ENCODE measurements around the gene CSRP1. TPM values are rescaled to one million over a fixed set of nuclear protein-coding genes. Genes with fewer than 3 reads are reported as not detected.

CSRP1 gene
- total and polyA plus RNA-seq, 4 donors: 143 to 278 (median 227) TPM

DNA sequence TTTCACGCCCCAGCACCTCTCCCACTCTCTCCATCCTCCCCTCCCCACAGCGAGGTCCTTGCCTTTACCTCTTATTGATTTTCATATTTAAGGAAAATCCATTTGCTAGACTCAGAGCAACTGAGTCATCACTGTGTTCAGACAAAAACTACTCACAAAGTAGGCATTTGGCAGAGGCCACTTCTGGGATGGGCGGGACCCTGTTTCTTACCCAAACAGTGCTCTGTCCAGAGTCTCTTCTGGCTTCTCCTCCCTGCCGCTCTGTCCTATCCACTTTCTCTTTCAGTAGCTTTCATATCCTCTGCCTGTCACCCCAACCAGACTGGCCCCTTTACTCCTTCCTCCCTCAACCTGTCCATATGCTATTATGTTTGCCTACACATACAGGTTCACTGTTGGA is 29.6 kb upstream of the CSRP1 start:
- DNase-seq (no peak), ATAC-seq (ENCODE audit: insufficient read depth, low FRiP score) (no peak)
- Histone ChIP-seq H3K4me1 (ENCODE audit: control insufficient read depth in 5 of 5, insufficient read depth in 5 of 5, low read length in 5 of 5) (peaks cover 0 to 50% (median 9%) of the 10 kb centered on the region in 5 donors), H3K27ac (ENCODE audit: low read depth in 1 of 2, low read length in 1 of 2) (peak overlapping the region in 1 of 2 donors; percentile 54), H3K9ac (ENCODE audit: insufficient read depth in 1 of 2, low read length in 2 of 2) (no peak overlapping the region), H3K4me3 (no peak overlapping the region), H3K36me3 (ENCODE audit: control insufficient read depth in 4 of 4, insufficient read depth in 4 of 4, low read length in 4 of 4) (no peaks in the 10 kb centered on the region), H3K9me3 (ENCODE audit: control insufficient read depth in 4 of 4, insufficient read depth in 3 of 4, low read length in 3 of 4) (no peaks in the 10 kb centered on the region), H3K27me3 (ENCODE audit: control insufficient read depth in 3 of 3, insufficient read depth in 3 of 3, low read length in 2 of 3) (peaks cover 0 to 17% (median 6%) of the 10 kb centered on the region in 3 donors)
- WGBS, 2 donors: 67 to 82% methylated on average over 4 of the region's 4 CpGs
- TF ChIP-seq, protein P1, sequence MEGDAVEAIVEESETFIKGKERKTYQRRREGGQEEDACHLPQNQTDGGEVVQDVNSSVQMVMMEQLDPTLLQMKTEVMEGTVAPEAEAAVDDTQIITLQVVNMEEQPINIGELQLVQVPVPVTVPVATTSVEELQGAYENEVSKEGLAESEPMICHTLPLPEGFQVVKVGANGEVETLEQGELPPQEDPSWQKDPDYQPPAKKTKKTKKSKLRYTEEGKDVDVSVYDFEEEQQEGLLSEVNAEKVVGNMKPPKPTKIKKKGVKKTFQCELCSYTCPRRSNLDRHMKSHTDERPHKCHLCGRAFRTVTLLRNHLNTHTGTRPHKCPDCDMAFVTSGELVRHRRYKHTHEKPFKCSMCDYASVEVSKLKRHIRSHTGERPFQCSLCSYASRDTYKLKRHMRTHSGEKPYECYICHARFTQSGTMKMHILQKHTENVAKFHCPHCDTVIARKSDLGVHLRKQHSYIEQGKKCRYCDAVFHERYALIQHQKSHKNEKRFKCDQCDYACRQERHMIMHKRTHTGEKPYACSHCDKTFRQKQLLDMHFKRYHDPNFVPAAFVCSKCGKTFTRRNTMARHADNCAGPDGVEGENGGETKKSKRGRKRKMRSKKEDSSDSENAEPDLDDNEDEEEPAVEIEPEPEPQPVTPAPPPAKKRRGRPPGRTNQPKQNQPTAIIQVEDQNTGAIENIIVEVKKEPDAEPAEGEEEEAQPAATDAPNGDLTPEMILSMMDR (IDR thresholded peaks at IDR 0.05; ENCODE audit: control extremely low read depth, extremely low read depth): no peak

- Histone ChIP-seq H3K9ac (ENCODE audit: insufficient read depth in 1 of 2, low read length in 2 of 2) (no peak overlapping the region), H3K27me3 (ENCODE audit: control insufficient read depth in 3 of 3, insufficient read depth in 3 of 3, low read length in 2 of 3) (peaks cover 0 to 17% (median 6%) of the 10 kb centered on the region in 3 donors), H3K4me1 (ENCODE audit: control insufficient read depth in 5 of 5, insufficient read depth in 5 of 5, low read length in 5 of 5) (peaks cover 0 to 52% (median 12%) of the 10 kb centered on the region in 5 donors), H3K36me3 (ENCODE audit: control insufficient read depth in 4 of 4, insufficient read depth in 4 of 4, low read length in 4 of 4) (no peaks in the 10 kb centered on the region), H3K27ac (ENCODE audit: low read depth in 1 of 2, low read length in 1 of 2) (peak overlapping the region in 1 of 2 donors; percentile 54), H3K9me3 (ENCODE audit: control insufficient read depth in 4 of 4, insufficient read depth in 3 of 4, low read length in 3 of 4) (no peaks in the 10 kb centered on the region), H3K4me3 (no peak overlapping the region)
- no peak for ATAC-seq (ENCODE audit: insufficient read depth, low FRiP score)
- 64 to 66% methylated on average over 6 of the region's 6 CpGs for whole genome bisulfite sequencing, 2 donors
- TF ChIP-seq, protein P1 (IDR thresholded peaks at IDR 0.05; ENCODE audit: control extremely low read depth, extremely low read depth): no peak
- no peak for DNase-seq
Observed at GRCh38 chr1:201535919-201536245, 29.0 kb upstream of the CSRP1 start.

- WGBS, 2 donors: 50 to 53% methylated on average over 6 of the region's 6 CpGs
- DNase-seq (peak in 1 of 3 donors; percentile 41), ATAC-seq (ENCODE audit: insufficient read depth, low FRiP score) (no peak)
- TF ChIP-seq, protein P1 (IDR thresholded peaks at IDR 0.05; ENCODE audit: control extremely low read depth, extremely low read depth): no peak
- H3K4me3 ChIP-seq: no peak overlapping the region
- peaks cover 0 to 12% (median 6%) of the 10 kb centered on the region in 3 donors for H3K27me3 ChIP-seq (ENCODE audit: control insufficient read depth in 3 of 3, insufficient read depth in 3 of 3, low read length in 2 of 3)
- peak overlapping the region in 1 of 2 donors; percentile 54 for H3K27ac ChIP-seq (ENCODE audit: low read depth in 1 of 2, low read length in 1 of 2)
- H3K4me1 ChIP-seq (ENCODE audit: control insufficient read depth in 5 of 5, insufficient read depth in 5 of 5, low read length in 5 of 5): peaks cover 0 to 51% (median 13%) of the 10 kb centered on the region in 5 donors
- H3K36me3 ChIP-seq (ENCODE audit: control insufficient read depth in 4 of 4, insufficient read depth in 4 of 4, low read length in 4 of 4): no peaks in the 10 kb centered on the region
- H3K9ac ChIP-seq (ENCODE audit: insufficient read depth in 1 of 2, low read length in 2 of 2): no peak overlapping the region
- H3K9me3 ChIP-seq (ENCODE audit: control insufficient read depth in 4 of 4, insufficient read depth in 3 of 4, low read length in 3 of 4): no peaks in the 10 kb centered on the region
Observed at GRCh38 chr1:201535046-201535918, 28.4 kb upstream of the CSRP1 start.

All from lung (tissue), 12 donors.